ENCODE measurements around the gene GALNT18. TPM values are rescaled to one million over a fixed set of nuclear protein-coding genes. Genes with fewer than 3 reads are reported as not detected.

The GALNT18 gene
- total RNA-seq, 3 donors from 2014 or later (not counting 1 experiment from before 2014, with no cell fraction given), result 0.18 to 0.42 (median 0.38) TPM

- intact Hi-C loops (cut with micrococcal nuclease), result no loop called here
- no peak overlapping the region for H3K4me3 ChIP-seq (ENCODE audit: low read length)
- H3K36me3 ChIP-seq (ENCODE audit: control insufficient read depth, insufficient read depth, low read length), result no peaks in the 10 kb centered on the region
- H3K4me1 ChIP-seq (ENCODE audit: control insufficient read depth, insufficient read depth, low read length), result no peaks in the 10 kb centered on the region
- TF ChIP-seq CTCF (IDR thresholded peaks at IDR 0.05), result no peak
- DNase-seq (no peak), ATAC-seq (no peak)
- no peaks in the 10 kb centered on the region for H3K9me3 ChIP-seq (ENCODE audit: control insufficient read depth, insufficient read depth, low read length)
- no peaks in the 10 kb centered on the region for H3K27me3 ChIP-seq (ENCODE audit: control insufficient read depth, insufficient read depth, low read length)
- Mint-ChIP-seq H3K9me3 (no peaks in the 10 kb centered on the region), H3K4me1 (peaks cover 0 to 4% of the 10 kb centered on the region in 2 donors), H3K27me3 (ENCODE audit: low read depth in 2 of 2) (peaks cover 0 to 4% of the 10 kb centered on the region in 2 donors), H3K36me3 (no peaks in the 10 kb centered on the region), H3K27ac (no peak overlapping the region), H3K4me3 (no peak overlapping the region)
- WGBS (ENCODE audit: insufficient coverage), result 67% methylated on average over 6 of the region's 6 CpGs
- H3K27ac ChIP-seq (ENCODE audit: low read length), result no peak overlapping the region
Observed at GRCh38 chr11:11535611-11536010, 86.2 kb downstream of the GALNT18 start.

- no peak for TF ChIP-seq CTCF (IDR thresholded peaks at IDR 0.05)
- Histone ChIP-seq H3K27ac (ENCODE audit: low read length) (no peak overlapping the region), H3K4me1 (ENCODE audit: control insufficient read depth, insufficient read depth, low read length) (no peaks in the 10 kb centered on the region), H3K36me3 (ENCODE audit: control insufficient read depth, insufficient read depth, low read length) (no peaks in the 10 kb centered on the region), H3K27me3 (ENCODE audit: control insufficient read depth, insufficient read depth, low read length) (no peaks in the 10 kb centered on the region), H3K4me3 (ENCODE audit: low read length) (no peak overlapping the region), H3K9me3 (ENCODE audit: control insufficient read depth, insufficient read depth, low read length) (no peaks in the 10 kb centered on the region)
- ATAC-seq (no peak), DNase-seq (no peak)
- no peaks in the 10 kb centered on the region for H3K9me3 Mint-ChIP-seq
- no peaks in the 10 kb centered on the region for H3K36me3 Mint-ChIP-seq
- no peak overlapping the region for H3K4me3 Mint-ChIP-seq
- peaks cover 0 to 4% of the 10 kb centered on the region in 2 donors for H3K4me1 Mint-ChIP-seq
- no peak overlapping the region for H3K27ac Mint-ChIP-seq
- peaks cover 0 to 4% of the 10 kb centered on the region in 2 donors for H3K27me3 Mint-ChIP-seq (ENCODE audit: low read depth in 2 of 2)
- intact Hi-C loops (cut with micrococcal nuclease), result no loop called here
- 91% methylated on average over 4 of the region's 4 CpGs for WGBS (ENCODE audit: insufficient coverage)
Observed at GRCh38 chr11:11534981-11535380, 86.8 kb downstream of the GALNT18 start.

DNA sequence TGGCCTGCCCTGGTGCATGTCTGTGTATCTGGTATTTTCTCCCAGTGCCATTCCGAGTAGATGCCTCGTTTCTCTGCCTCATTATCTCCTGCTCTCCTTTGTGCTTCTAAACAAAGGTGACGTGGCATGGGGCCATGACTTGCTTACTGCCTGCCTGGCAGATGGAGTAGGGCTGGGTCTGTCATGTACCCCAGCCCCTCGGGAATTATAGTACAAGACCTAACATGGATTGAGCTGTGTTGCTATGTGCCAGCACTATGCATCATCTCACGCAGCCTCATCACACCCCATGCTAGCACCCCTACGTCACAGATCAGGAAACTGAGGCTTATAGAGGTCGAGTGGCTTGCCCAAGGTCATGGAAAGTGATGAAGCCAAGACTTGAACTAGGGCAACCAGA lies 88.1 kb downstream of the GALNT18 start:
- Histone ChIP-seq H3K9me3 (ENCODE audit: control insufficient read depth, insufficient read depth, low read length) (no peaks in the 10 kb centered on the region), H3K4me3 (ENCODE audit: low read length) (no peak overlapping the region), H3K36me3 (ENCODE audit: control insufficient read depth, insufficient read depth, low read length) (no peaks in the 10 kb centered on the region), H3K4me1 (ENCODE audit: control insufficient read depth, insufficient read depth, low read length) (no peaks in the 10 kb centered on the region), H3K27me3 (ENCODE audit: control insufficient read depth, insufficient read depth, low read length) (no peaks in the 10 kb centered on the region), H3K27ac (ENCODE audit: low read length) (no peak overlapping the region)
- Mint-ChIP-seq H3K9me3 (no peaks in the 10 kb centered on the region), H3K36me3 (no peaks in the 10 kb centered on the region), H3K27ac (no peak overlapping the region), H3K27me3 (ENCODE audit: low read depth in 2 of 2) (peaks cover 0 to 4% of the 10 kb centered on the region in 2 donors), H3K4me3 (no peak overlapping the region), H3K4me1 (peaks cover 0 to 4% of the 10 kb centered on the region in 2 donors)
- DNase-seq (no peak), ATAC-seq (no peak)
- intact Hi-C loops (cut with micrococcal nuclease), result no loop called here
- no peak for TF ChIP-seq CTCF (IDR thresholded peaks at IDR 0.05)
- 87% methylated on average over 7 of the region's 7 CpGs for WGBS (ENCODE audit: insufficient coverage)

DNA sequence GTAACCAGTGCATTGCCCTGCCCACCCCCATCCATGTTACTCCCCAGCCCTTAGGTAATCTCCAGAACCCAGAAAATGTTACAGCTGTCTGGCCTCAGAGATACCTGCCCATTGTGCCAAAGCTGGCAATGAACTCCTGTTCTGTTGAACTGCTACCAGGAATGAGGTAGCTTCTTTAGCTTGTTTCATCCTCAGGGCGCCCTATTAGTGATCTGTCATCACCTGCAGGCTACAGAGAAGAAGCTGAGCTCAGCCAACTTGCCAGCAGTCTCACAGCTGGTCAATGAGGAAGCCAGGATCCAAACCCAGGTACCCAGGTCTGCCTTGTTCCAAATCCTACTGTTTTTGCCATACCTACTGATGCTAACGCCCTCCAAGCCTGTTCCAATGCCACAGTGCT lies 88.7 kb downstream of the GALNT18 start:
- no peaks in the 10 kb centered on the region for H3K9me3 Mint-ChIP-seq
- Histone ChIP-seq H3K9me3 (ENCODE audit: control insufficient read depth, insufficient read depth, low read length) (no peaks in the 10 kb centered on the region), H3K27me3 (ENCODE audit: control insufficient read depth, insufficient read depth, low read length) (no peaks in the 10 kb centered on the region), H3K4me1 (ENCODE audit: control insufficient read depth, insufficient read depth, low read length) (no peaks in the 10 kb centered on the region), H3K36me3 (ENCODE audit: control insufficient read depth, insufficient read depth, low read length) (no peaks in the 10 kb centered on the region), H3K4me3 (ENCODE audit: low read length) (no peak overlapping the region), H3K27ac (ENCODE audit: low read length) (no peak overlapping the region)
- DNase-seq (no peak), ATAC-seq (no peak)
- peaks cover 0 to 4% of the 10 kb centered on the region in 2 donors for H3K27me3 Mint-ChIP-seq (ENCODE audit: low read depth in 2 of 2)
- 76% methylated on average over 2 of the region's 2 CpGs for WGBS (ENCODE audit: insufficient coverage)
- no peak overlapping the region for H3K27ac Mint-ChIP-seq
- no peaks in the 10 kb centered on the region for H3K36me3 Mint-ChIP-seq
- intact Hi-C loops (cut with micrococcal nuclease), result no loop called here
- TF ChIP-seq CTCF (IDR thresholded peaks at IDR 0.05), result no peak
- no peak overlapping the region for H3K4me3 Mint-ChIP-seq
- peaks cover 0 to 4% of the 10 kb centered on the region in 2 donors for H3K4me1 Mint-ChIP-seq

Data from natural killer cell (primary cell).